PC-3 (cell line): ENCODE data around the gene MYO10. TPM values are rescaled to one million over a fixed set of nuclear protein-coding genes. Genes with fewer than 3 reads are reported as not detected.

Experiments used
- ATAC-seq: fragments of 200-7000 bp; cut with Tn5 transposase; 2 replicates; pipeline ENCODE4 v1.9.1; 2020; ENCODE audit warnings: mild to moderate bottlenecking, moderate library complexity
- BruUV-seq: library from RNA; stranded (reverse); fragments of 400-500 nt; replicated peaks from 2 replicates; lab custom pipeline; 2021; lab: Mats Ljungman, UMichigan
- CTCF ChIA-PET: fragments of 300-600 bp; sonication (Branson Sonifier 250); formaldehyde crosslinking; loops from one replicate; lab custom pipeline; 2022; ENCODE audit warnings: antibody characterized with exemption; lab: Charles Lee
- POLR2A ChIA-PET: fragments of 300-600 bp; sonication (Branson Sonifier 250); formaldehyde crosslinking; loops from one replicate; lab custom pipeline; 2022; ENCODE audit warnings: antibody characterized with exemption; ENCODE audit not compliant: unreplicated experiment; lab: Charles Lee
- DNase-seq: peaks from one replicate; pipeline ENCODE4 v3.0.0-alpha.2; 2015
- H2AFZ ChIP-seq: fragments of 300-600 bp; sonication (generic); 2 replicates; pipeline ENCODE4 v1.6.0; 2016; ENCODE audit warnings: antibody characterized with exemption, low read length
- H3F3A ChIP-seq: fragments of 300-600 bp; sonication (generic); one replicate; pipeline ENCODE4 v1.6.0; 2017; ENCODE audit warnings: antibody characterized with exemption, low read length, control low read depth, mild to moderate bottlenecking; ENCODE audit not compliant: unreplicated experiment
- H3K27ac ChIP-seq: fragments of 300-600 bp; sonication (generic); 2 replicates; pipeline ENCODE4 v1.5.1; 2016; ENCODE audit warnings: mild to moderate bottlenecking, low read length
- H3K27me3 ChIP-seq: fragments of 300-600 bp; sonication (generic); 2 replicates; pipeline ENCODE4 v1.6.1; 2016; ENCODE audit warnings: low read length, mixed read lengths
- H3K36me3 ChIP-seq: fragments of 300-600 bp; sonication (generic); 2 replicates; pipeline ENCODE4 v1.6.1; 2016; ENCODE audit warnings: low read depth, mixed run types, low read length, mixed read lengths
- H3K4me1 ChIP-seq: fragments of 300-600 bp; sonication (generic); 2 replicates; pipeline ENCODE4 v1.5.1; 2016; ENCODE audit warnings: low read length; ENCODE audit not compliant: insufficient read depth
- H3K4me2 ChIP-seq: fragments of 300-600 bp; sonication (generic); 2 replicates; pipeline ENCODE4 v1.6.0; 2016; ENCODE audit warnings: low read length
- H3K4me3 ChIP-seq: fragments of 300-600 bp; sonication (generic); 2 replicates; pipeline ENCODE4 v1.5.1; 2016; ENCODE audit warnings: mild to moderate bottlenecking, low read length, mixed read lengths
- H3K79me2 ChIP-seq: fragments of 300-600 bp; sonication (generic); 2 replicates; pipeline ENCODE4 v1.6.1; 2017; ENCODE audit warnings: low read length, mixed read lengths
- H3K9ac ChIP-seq: fragments of 300-600 bp; sonication (generic); 2 replicates; pipeline ENCODE4 v1.6.0; 2016; ENCODE audit warnings: mild to moderate bottlenecking, low read length
- H3K9me2 ChIP-seq: fragments of 300-600 bp; sonication (generic); replicated peaks from 2 replicates; pipeline ENCODE4 v1.6.1; 2016; ENCODE audit warnings: mixed run types, low read length, mixed read lengths
- H3K9me3 ChIP-seq: fragments of 300-600 bp; sonication (generic); 2 replicates; pipeline ENCODE4 v1.6.1; 2016; ENCODE audit warnings: low read length, mixed read lengths
- H4K20me1 ChIP-seq: fragments of 300-600 bp; sonication (generic); 2 replicates; pipeline ENCODE4 v1.6.1; 2016; ENCODE audit warnings: low read length, mixed read lengths
- CTCF ChIP-seq: fragments of 300-600 bp; sonication (generic); conservative IDR thresholded peaks from 2 replicates; pipeline ENCODE4 v1.5.1; 2017; ENCODE audit warnings: antibody characterized with exemption, low read depth, mild to moderate bottlenecking, low read length
- EZH2 ChIP-seq: fragments of 300-600 bp; sonication (generic); IDR thresholded peaks from one replicate; pipeline ENCODE4 v1.6.1; 2017; ENCODE audit warnings: antibody characterized with exemption, mild to moderate bottlenecking, low read length; ENCODE audit not compliant: unreplicated experiment
- EZH2phosphoT487 ChIP-seq: fragments of 300-600 bp; sonication (generic); IDR thresholded peaks from 2 replicates; pipeline ENCODE4 v1.6.1; 2018; ENCODE audit warnings: mild to moderate bottlenecking, antibody characterized with exemption, low read length, borderline replicate concordance
- intact Hi-C: fragments of 100-400 bp; cut with micrococcal nuclease; formaldehyde crosslinking; loops from 2 replicates; pipeline ENCODE4 v1.9.0; 2023
- total RNA-seq: library from RNA; depleted of rRNA; stranded (reverse); fragments of >200 nt; gene quantifications from 2 replicates; pipeline ENCODE4 v1.2.3, GENCODE V29; 2014

Gene MYO10
- total RNA-seq, 1 experiment from 2014 or later = 52.3 TPM

- no peaks in the 10 kb centered on the region for H3K9me3 ChIP-seq
- H3K27ac ChIP-seq = no peak overlapping the region
- no peak overlapping the region for H3K4me3 ChIP-seq
- peaks cover 7% of the 10 kb centered on the region for H3K4me1 ChIP-seq
- no peak overlapping the region for H3K4me2 ChIP-seq
- TF ChIP-seq CTCF (no peak), EZH2 (no peak), EZH2phosphoT487 (no peak)
- no peak overlapping the region for H3K9ac ChIP-seq
- BruUV-seq = no TSS peak
- peaks cover 71% of the 10 kb centered on the region for H3K79me2 ChIP-seq
- no peak overlapping the region for H2AFZ ChIP-seq
- no peaks in the 10 kb centered on the region for H3K27me3 ChIP-seq
- intact Hi-C loops = no loop called here
- CTCF ChIA-PET = no interaction called here
- H3K9me2 ChIP-seq = no peaks in the 10 kb centered on the region
- no peaks in the 10 kb centered on the region for H3F3A ChIP-seq
- DNase-seq (no peak), ATAC-seq (no peak)
- peaks cover 8% of the 10 kb centered on the region; the same call in 1 of the 2 replicates for H4K20me1 ChIP-seq
- H3K36me3 ChIP-seq = no peaks in the 10 kb centered on the region
- POLR2A ChIA-PET = no interaction called here
Measured at GRCh38 chr5:16809010-16809394, 127.1 kb downstream of the MYO10 start.

- no peaks in the 10 kb centered on the region for H3F3A ChIP-seq
- H3K9me2 ChIP-seq = no peaks in the 10 kb centered on the region
- TF ChIP-seq EZH2phosphoT487 = no peak
- no peak for TF ChIP-seq CTCF
- TF ChIP-seq EZH2 = no peak
- ChIA-PET POLR2A (no interaction called here), CTCF (no interaction called here)
- no peak for DNase-seq
- H2AFZ ChIP-seq = no peak overlapping the region
- H3K79me2 ChIP-seq = peaks cover 74% of the 10 kb centered on the region
- H3K27ac ChIP-seq = no peak overlapping the region
- peaks cover 7% of the 10 kb centered on the region for H3K4me1 ChIP-seq
- ATAC-seq = no peak
- peaks cover 8% of the 10 kb centered on the region; the same call in 1 of the 2 replicates for H4K20me1 ChIP-seq
- H3K36me3 ChIP-seq = no peaks in the 10 kb centered on the region
- intact Hi-C loops = no loop called here
- no peak overlapping the region for H3K4me2 ChIP-seq
- no TSS peak for BruUV-seq
- no peaks in the 10 kb centered on the region for H3K9me3 ChIP-seq
- H3K9ac ChIP-seq = no peak overlapping the region
- no peaks in the 10 kb centered on the region for H3K27me3 ChIP-seq
- H3K4me3 ChIP-seq = no peak overlapping the region
Measured at GRCh38 chr5:16808021-16808420, 128.1 kb downstream of the MYO10 start.

- H3K27me3 ChIP-seq = no peaks in the 10 kb centered on the region
- H3K27ac ChIP-seq = no peak overlapping the region
- BruUV-seq = no TSS peak
- H2AFZ ChIP-seq = no peak overlapping the region
- ATAC-seq (no peak), DNase-seq (no peak)
- no peaks in the 10 kb centered on the region for H3K9me3 ChIP-seq
- H3K9me2 ChIP-seq = no peaks in the 10 kb centered on the region
- POLR2A ChIA-PET = no interaction called here
- no peak overlapping the region for H3K4me2 ChIP-seq
- intact Hi-C loops = no loop called here
- no peak for TF ChIP-seq EZH2phosphoT487
- TF ChIP-seq EZH2 = no peak
- no peak for TF ChIP-seq CTCF
- H3K36me3 ChIP-seq = no peaks in the 10 kb centered on the region
- H4K20me1 ChIP-seq = peaks cover 7% of the 10 kb centered on the region; the same call in 1 of the 2 replicates
- peaks cover 73% of the 10 kb centered on the region for H3K79me2 ChIP-seq
- H3F3A ChIP-seq = no peaks in the 10 kb centered on the region
- no peak overlapping the region for H3K4me3 ChIP-seq
- peaks cover 3% of the 10 kb centered on the region for H3K4me1 ChIP-seq
- CTCF ChIA-PET = no interaction called here
- no peak overlapping the region for H3K9ac ChIP-seq
Measured at GRCh38 chr5:16807547-16807864, 128.6 kb downstream of the MYO10 start.
